D721Med (cell line): ENCODE data around the gene PTPN21.

Experiments used
- DNase-seq: peaks from one replicate; pipeline ENCODE4 v3.0.0; 2011; ENCODE audit warnings: low spot score; ENCODE audit not compliant: insufficient read length
- FAIRE-seq: peaks from 2 replicates; lab custom pipeline; 2011; peaks lifted over from hg19 to GRCh38; lab: Jason Lieb, UNC
- CTCF ChIP-seq: IDR thresholded peaks from 2 replicates; pipeline ENCODE4 v1.5.1; 2012; ENCODE audit warnings: mild to moderate bottlenecking, control low read depth; ENCODE audit not compliant: insufficient read depth; ENCODE audit errors: missing control alignments

Gene PTPN21

GRCh38 chr14:88507208-88507607 lies 47.6 kb downstream of the PTPN21 start:
- TF ChIP-seq CTCF: no peak
- no peak for FAIRE-seq
- no peak for DNase-seq

- no peak for FAIRE-seq
- no peak for DNase-seq
- no peak for TF ChIP-seq CTCF
Measured at GRCh38 chr14:88505621-88506020, 49.2 kb downstream of the PTPN21 start.

GRCh38 chr14:88504602-88505001 lies 50.2 kb downstream of the PTPN21 start:
- DNase-seq: no peak
- TF ChIP-seq CTCF: no peak
- no peak for FAIRE-seq

- DNase-seq (no peak), FAIRE-seq (peak; percentile 56)
- TF ChIP-seq CTCF: no peak
Measured at GRCh38 chr14:88503754-88504406, 50.9 kb downstream of the PTPN21 start.

- no peak for FAIRE-seq
- DNase-seq: no peak
- no peak for TF ChIP-seq CTCF
Measured at GRCh38 chr14:88502740-88503139, 52.1 kb downstream of the PTPN21 start.

GRCh38 chr14:88500611-88501010 lies 54.2 kb downstream of the PTPN21 start:
- no peak for TF ChIP-seq CTCF
- FAIRE-seq (no peak), DNase-seq (no peak)

- DNase-seq: no peak
- FAIRE-seq: no peak
Measured at GRCh38 chr14:88499225-88499624, 55.6 kb downstream of the PTPN21 start.

More at GRCh38 chr14:88499225-88499624, 55.6 kb downstream of the PTPN21 start:
- no peak for TF ChIP-seq CTCF
